Adipocyte (in vitro differentiated cells): Measurements from ENCODE around the gene TENM4.
A peak's percentile ranks its signal among the peaks of the same experiment; 100 is the strongest.

Source experiments
- DNase-seq: peaks from one replicate; pipeline ENCODE4 v3.0.0-alpha.2; 2015; ENCODE audit warnings: low read depth
- H3K27me3 ChIP-seq: replicated peaks from 2 replicates; pipeline ENCODE4 v1.7.0; 2013; ENCODE audit warnings: mild to moderate bottlenecking, low read length, moderate library complexity; ENCODE audit not compliant: control insufficient read depth, insufficient read depth
- H3K36me3 ChIP-seq: 2 replicates; pipeline ENCODE4 v1.7.0; 2013; ENCODE audit warnings: low read length, mild to moderate bottlenecking, moderate library complexity; ENCODE audit not compliant: control insufficient read depth, insufficient read depth, severe bottlenecking
- H3K4me1 ChIP-seq: 2 replicates; pipeline ENCODE4 v1.7.0; 2013; ENCODE audit warnings: mild to moderate bottlenecking, low read length, moderate library complexity; ENCODE audit not compliant: control insufficient read depth, insufficient read depth
- H3K4me3 ChIP-seq: 2 replicates; pipeline ENCODE4 v1.7.0; 2013; ENCODE audit warnings: mild to moderate bottlenecking, low read length, moderate library complexity
- H3K9ac ChIP-seq: 2 replicates; pipeline ENCODE4 v1.7.0; 2013; ENCODE audit warnings: mild to moderate bottlenecking, low read length, moderate library complexity
- H3K9me3 ChIP-seq: 2 replicates; pipeline ENCODE4 v1.7.0; 2013; ENCODE audit warnings: mild to moderate bottlenecking, low read length, moderate library complexity; ENCODE audit not compliant: control insufficient read depth

Gene TENM4

DNA sequence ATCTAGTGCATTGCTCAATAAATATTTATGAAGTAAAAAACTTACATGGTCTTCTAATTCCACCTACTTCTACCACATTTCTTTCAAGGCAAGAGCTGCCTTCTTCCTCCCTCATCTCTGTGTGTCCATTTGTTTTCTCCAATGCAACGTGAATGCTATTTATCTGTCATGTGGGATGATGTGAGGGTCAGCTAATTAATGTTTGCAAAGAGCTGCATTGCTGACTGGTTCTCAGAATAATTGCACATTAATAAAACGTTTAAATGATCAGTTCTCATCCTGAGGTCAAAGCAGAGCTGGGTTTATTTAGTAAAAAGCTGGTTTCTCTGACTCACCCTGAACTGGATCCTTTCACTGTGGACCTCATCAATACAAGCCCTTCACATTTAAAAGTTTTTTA, 8.7 kb downstream of the TENM4 start:
- Histone ChIP-seq H3K4me1 (peaks cover 67% of the 10 kb centered on the region), H3K4me3 (no peak overlapping the region), H3K9me3 (no peaks in the 10 kb centered on the region), H3K27me3 (no peaks in the 10 kb centered on the region), H3K36me3 (no peaks in the 10 kb centered on the region), H3K9ac (no peak overlapping the region)
- no peak for DNase-seq

DNA sequence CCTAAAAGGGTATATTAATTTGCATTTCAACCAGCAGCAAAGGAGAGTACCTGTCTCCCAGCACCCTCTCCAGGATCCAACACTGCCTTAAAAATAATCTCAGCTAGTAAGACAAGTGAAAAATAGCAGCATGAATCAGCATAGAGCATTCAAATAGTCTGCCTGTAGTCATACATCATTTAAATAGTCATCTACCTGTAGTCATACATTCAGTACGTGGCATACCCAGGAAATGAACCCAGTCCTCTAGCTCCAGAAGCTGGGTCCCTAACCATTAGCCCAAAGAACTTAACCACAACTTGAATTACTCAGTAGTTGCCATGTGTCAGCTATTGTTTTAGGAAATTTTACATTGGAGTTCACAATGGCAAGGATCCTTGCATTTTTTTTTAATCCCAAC, 9.3 kb downstream of the TENM4 start:
- no peak overlapping the region for H3K9ac ChIP-seq

DNA sequence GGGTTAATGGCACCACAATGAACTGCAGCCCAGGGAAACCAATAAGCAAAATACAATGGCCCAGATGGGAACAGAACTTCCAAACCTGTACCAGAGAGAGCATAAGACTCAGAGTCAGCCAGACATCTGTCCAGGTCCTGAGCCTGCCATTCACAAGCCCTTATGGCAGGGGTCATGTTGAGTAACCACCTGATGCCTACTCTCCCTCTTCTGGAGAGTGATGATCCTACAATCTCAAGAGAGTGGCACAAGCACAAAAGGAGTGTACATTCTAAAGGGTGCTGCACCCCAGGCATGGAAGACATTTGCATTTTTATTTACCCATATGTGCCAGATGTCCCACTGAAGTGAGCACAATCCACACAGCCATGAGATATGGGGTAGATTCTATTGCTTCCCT, 10.6 kb downstream of the TENM4 start:
- DNase-seq: no peak
- Histone ChIP-seq H3K9me3 (no peaks in the 10 kb centered on the region), H3K27me3 (no peaks in the 10 kb centered on the region), H3K4me3 (no peak overlapping the region), H3K9ac (no peak overlapping the region), H3K36me3 (peaks cover 6% of the 10 kb centered on the region), H3K4me1 (peaks cover 57% of the 10 kb centered on the region)

More for the DNA sequence above, 9.3 kb downstream of the TENM4 start:
- H3K27me3 ChIP-seq: no peaks in the 10 kb centered on the region
- H3K4me3 ChIP-seq: no peak overlapping the region
- H3K4me1 ChIP-seq: peaks cover 66% of the 10 kb centered on the region
- H3K9me3 ChIP-seq: no peaks in the 10 kb centered on the region
- H3K36me3 ChIP-seq: no peaks in the 10 kb centered on the region
- no peak for DNase-seq

DNA sequence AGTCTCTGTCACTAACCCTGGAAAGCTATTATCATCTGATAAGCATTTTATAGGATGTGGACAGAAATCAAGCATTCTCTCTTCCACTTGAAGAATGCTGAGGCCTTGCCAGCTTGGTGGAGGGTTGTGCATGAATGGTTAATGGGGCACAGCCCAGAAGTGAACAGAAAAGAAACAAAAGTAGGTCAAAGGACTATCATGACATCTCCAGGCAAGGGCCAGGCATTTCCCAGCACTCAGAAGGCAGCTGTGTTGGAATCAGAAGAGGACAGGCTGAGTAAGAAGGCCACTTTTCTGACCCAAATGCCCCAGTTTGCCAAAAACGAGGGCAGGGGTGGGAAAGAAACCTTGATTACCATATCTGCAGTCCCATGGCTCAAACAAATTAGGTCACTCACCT, 12.4 kb downstream of the TENM4 start:
- Histone ChIP-seq H3K9me3 (no peaks in the 10 kb centered on the region), H3K4me1 (peaks cover 39% of the 10 kb centered on the region), H3K36me3 (peaks cover 6% of the 10 kb centered on the region), H3K9ac (peak overlapping the region; percentile 62), H3K4me3 (peak overlapping the region; percentile 25), H3K27me3 (no peaks in the 10 kb centered on the region)
- no peak for DNase-seq

DNA sequence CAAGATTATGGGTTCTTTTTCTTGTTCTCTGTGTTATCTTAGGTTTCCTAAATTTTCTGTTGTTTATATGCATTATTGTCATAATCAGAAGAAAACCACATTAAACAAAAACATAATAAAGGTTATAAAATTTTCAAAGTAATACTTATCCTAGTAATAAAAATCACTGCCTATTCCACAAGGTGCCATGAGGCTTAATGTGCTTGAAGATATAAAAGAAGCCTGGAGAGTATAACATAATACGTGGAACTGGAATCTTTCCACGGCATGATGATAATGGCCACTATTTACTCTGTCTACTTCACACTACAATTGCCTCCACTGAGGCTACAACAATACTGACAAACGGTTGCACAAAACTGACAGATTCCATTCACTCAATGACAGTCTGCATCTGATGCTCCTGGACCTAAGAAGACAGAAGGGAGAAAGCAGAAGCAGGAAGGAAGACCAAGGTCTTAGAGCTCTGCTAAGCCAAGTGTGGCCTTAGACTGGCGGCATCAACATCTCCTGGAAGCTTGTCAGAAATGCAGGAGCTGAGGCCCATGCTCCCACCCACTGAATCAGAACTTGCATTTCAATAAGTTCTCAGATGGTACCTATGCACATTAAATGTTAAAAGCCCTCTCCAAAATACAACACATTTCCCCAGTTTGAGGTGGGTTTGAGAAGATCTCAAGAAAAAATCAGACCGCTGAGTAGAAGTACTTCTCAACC, 13.1 kb downstream of the TENM4 start:
- H3K4me3 ChIP-seq: peak overlapping the region; percentile 1
- H3K9ac ChIP-seq: no peak overlapping the region
- H3K4me1 ChIP-seq: peaks cover 35% of the 10 kb centered on the region
- H3K9me3 ChIP-seq: no peaks in the 10 kb centered on the region
- H3K36me3 ChIP-seq: peaks cover 6% of the 10 kb centered on the region
- no peak for DNase-seq
- H3K27me3 ChIP-seq: no peaks in the 10 kb centered on the region

DNA sequence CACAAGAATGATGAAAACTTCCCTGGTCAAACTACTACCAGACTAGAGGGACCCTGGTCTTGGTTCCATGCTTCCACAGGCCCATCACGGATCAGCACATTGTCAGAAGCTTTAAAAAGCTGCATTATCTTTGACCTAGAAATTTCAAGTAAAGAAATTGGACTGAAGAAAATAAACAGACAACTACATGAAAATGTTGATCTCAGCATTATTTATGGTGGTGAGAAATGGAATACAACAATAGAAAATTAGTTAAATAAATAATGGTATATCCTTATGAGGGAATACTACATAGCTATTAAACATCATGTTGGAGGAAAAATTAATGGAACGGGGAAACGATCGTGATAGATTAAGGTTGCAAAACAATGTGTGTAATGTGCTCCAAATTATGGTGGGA, 13.7 kb downstream of the TENM4 start:
- H3K9ac ChIP-seq: no peak overlapping the region
- peaks cover 40% of the 10 kb centered on the region for H3K4me1 ChIP-seq
- no peak for DNase-seq
- no peaks in the 10 kb centered on the region for H3K9me3 ChIP-seq
- no peak overlapping the region for H3K4me3 ChIP-seq
- no peaks in the 10 kb centered on the region for H3K27me3 ChIP-seq
- peaks cover 6% of the 10 kb centered on the region for H3K36me3 ChIP-seq

DNA sequence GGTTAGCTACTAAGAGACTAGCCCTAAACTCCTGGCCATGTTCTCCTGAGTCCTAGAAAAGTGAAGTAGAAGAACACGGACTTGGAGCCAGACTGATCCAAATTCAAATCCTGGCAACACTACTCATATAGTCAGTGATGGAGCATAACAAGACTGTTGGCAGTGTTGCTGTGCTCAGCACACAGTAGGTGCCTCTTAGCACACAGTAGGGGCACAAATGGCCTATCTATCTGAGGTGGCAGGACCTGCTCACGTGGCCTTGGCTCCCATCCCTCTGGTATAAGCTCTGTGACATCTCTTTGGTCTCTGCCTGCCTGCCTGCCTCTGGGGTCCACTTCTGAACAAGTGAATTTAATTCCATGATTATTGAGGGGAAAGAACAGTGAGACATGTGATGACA, 15.4 kb downstream of the TENM4 start:
- Histone ChIP-seq H3K27me3 (no peaks in the 10 kb centered on the region), H3K36me3 (peaks cover 6% of the 10 kb centered on the region), H3K4me1 (peaks cover 34% of the 10 kb centered on the region), H3K9ac (no peak overlapping the region), H3K4me3 (no peak overlapping the region), H3K9me3 (no peaks in the 10 kb centered on the region)
- DNase-seq: no peak

DNA sequence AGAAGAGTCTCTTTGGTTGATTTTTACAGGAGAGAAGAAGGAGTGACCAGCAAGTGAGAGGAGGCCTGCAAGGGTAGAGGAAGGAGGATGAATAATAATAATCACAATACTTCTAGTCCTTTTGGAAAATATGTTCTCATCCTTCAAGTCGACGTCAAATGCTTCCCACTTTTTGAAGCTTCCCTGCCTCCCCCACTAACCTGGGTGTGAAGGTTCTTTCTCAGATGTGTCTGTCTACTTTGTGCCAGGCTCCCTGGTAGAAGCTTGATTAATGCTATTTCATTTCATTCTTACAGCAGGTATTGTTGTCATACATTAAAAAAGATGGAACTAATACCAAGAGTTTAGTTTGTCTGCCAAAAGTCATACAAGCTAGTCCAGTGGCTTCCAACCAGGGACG, 17.1 kb downstream of the TENM4 start:
- Histone ChIP-seq H3K27me3 (no peaks in the 10 kb centered on the region), H3K9ac (no peak overlapping the region), H3K9me3 (no peaks in the 10 kb centered on the region), H3K4me3 (no peak overlapping the region), H3K4me1 (peaks cover 32% of the 10 kb centered on the region), H3K36me3 (peaks cover 6% of the 10 kb centered on the region)
- DNase-seq: no peak

DNA sequence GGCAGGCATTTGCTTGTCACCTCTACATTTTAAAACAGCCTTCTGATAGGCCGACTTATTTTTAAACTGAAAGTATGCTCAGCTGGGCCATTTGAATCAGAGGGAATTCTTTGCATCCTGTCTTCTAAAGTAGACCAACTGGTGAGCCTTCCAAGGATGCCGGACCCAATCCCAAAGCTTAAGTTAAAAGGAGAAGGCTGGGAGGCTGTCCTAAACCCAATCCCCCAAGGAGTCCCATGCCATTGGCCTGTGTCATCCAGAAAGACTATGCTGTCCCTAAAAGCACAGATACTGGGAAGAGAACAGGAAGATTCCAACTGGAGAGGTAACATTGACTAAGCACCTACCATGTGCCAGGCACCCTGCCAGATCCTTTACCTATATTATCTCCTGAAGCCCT, 18.0 kb downstream of the TENM4 start:
- Histone ChIP-seq H3K27me3 (no peaks in the 10 kb centered on the region), H3K4me3 (no peak overlapping the region), H3K9ac (no peak overlapping the region), H3K36me3 (peaks cover 6% of the 10 kb centered on the region), H3K9me3 (no peaks in the 10 kb centered on the region), H3K4me1 (peaks cover 23% of the 10 kb centered on the region)
- DNase-seq: no peak

DNA sequence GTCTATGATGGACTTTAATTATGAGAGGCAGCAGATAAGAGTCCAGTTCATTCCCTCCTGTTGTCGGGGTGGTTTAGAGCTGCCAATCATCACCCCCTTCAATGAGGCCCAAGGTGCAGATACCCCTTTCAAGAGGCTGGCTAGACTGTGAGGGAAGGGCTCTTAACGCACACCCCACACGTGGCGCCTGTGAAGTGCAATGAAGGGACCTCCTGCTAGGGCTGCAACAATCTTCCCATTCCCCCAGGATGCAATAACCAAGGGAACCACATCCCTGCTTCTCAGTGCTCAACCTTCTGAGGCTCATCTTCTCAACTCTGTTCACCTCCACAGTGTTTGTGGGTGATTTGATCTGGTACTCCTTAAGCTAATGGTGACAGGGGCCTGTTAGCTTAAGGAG, 19.0 kb downstream of the TENM4 start:
- peaks cover 14% of the 10 kb centered on the region for H3K4me1 ChIP-seq
- H3K9ac ChIP-seq: no peak overlapping the region
- H3K4me3 ChIP-seq: no peak overlapping the region
- no peaks in the 10 kb centered on the region for H3K9me3 ChIP-seq
- peaks cover 13% of the 10 kb centered on the region for H3K36me3 ChIP-seq
- DNase-seq: no peak
- no peaks in the 10 kb centered on the region for H3K27me3 ChIP-seq

DNA sequence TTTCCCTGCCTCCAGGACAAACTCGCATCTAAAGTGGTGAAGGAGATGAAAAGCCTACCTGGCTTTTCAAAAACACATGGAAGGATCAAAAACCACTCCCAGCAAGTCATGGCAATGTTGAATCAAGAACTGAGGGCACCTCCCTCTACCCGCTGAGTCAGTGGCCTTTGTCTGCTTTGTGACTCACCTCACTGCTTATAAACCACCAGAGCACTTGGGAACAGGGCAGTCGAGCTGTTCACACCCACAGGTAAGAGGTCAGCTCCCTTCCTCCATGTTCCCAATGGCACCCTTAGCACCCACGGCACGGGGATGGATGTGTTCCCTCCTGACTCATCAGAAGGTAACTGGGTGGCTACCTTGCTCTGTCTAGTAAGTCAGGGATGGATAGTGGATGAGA, 21.7 kb downstream of the TENM4 start:
- peaks cover 6% of the 10 kb centered on the region for H3K36me3 ChIP-seq
- H3K4me3 ChIP-seq: no peak overlapping the region
- no peaks in the 10 kb centered on the region for H3K9me3 ChIP-seq
- no peak overlapping the region for H3K9ac ChIP-seq
- DNase-seq: no peak
- H3K4me1 ChIP-seq: peaks cover 27% of the 10 kb centered on the region
- no peaks in the 10 kb centered on the region for H3K27me3 ChIP-seq

DNA sequence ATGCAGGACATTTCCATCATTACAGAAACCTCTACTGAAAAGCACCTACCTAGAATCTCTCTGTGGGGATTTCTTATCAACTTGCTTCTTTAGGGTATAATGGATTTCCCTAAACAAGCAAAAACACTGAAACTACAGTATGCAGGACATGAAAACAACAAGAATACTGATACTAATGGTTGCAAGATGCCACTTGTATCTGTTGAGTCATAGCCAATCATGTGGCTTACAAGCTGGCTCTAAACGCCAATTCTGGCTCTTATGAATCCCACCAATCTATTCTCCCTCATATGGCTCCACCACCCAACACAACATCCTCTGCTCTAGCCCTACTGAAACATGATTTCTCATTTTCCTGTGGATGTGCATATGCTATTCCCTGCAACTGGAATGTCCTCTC, 22.6 kb downstream of the TENM4 start:
- Histone ChIP-seq H3K9ac (no peak overlapping the region), H3K4me3 (no peak overlapping the region), H3K4me1 (peaks cover 36% of the 10 kb centered on the region)

More for the DNA sequence above, 22.6 kb downstream of the TENM4 start:
- Histone ChIP-seq H3K9me3 (no peaks in the 10 kb centered on the region), H3K36me3 (peaks cover 6% of the 10 kb centered on the region), H3K27me3 (no peaks in the 10 kb centered on the region)
- DNase-seq: no peak
